SU-DHL-6 (cell line): Measurements from ENCODE around the gene RPL35.
A peak's percentile ranks its signal among the peaks of the same experiment; 100 is the strongest.

Experiments
- H2AFZ ChIP-seq: fragments of 200-600 bp; sonication (generic); 2 replicates; pipeline ENCODE4 v1.6.1; 2014; ENCODE audit warnings: low read depth, mild to moderate bottlenecking, moderate library complexity, mixed read lengths, antibody characterized with exemption, low read length; ENCODE audit not compliant: severe bottlenecking
- H3F3A ChIP-seq: fragments of 200-600 bp; shearing (Covaris generic); 2 replicates; pipeline ENCODE4 v1.6.0; 2016; ENCODE audit warnings: antibody characterized with exemption, mild to moderate bottlenecking; ENCODE audit not compliant: insufficient read depth
- H3K27ac ChIP-seq: fragments of 200-600 bp; sonication (generic); 2 replicates; pipeline ENCODE4 v1.5.1; 2016; ENCODE audit warnings: low read depth, mild to moderate bottlenecking, low read length, moderate library complexity, mixed read lengths
- H3K27me3 ChIP-seq: fragments of 200-600 bp; sonication (generic), shearing (Covaris generic); 2 replicates; pipeline ENCODE4 v1.6.0; 2014; ENCODE audit warnings: mild to moderate bottlenecking, low read length
- H3K36me3 ChIP-seq: fragments of 200-600 bp; sonication (generic); 2 replicates; pipeline ENCODE4 v1.6.1; 2014; ENCODE audit warnings: mild to moderate bottlenecking, low read length, mixed read lengths
- H3K4me2 ChIP-seq: fragments of 300-600, 200-600 bp; shearing (Covaris generic), sonication (generic); 2 replicates; pipeline ENCODE4 v1.6.0; 2014; ENCODE audit warnings: low read length, low read depth, mild to moderate bottlenecking; ENCODE audit not compliant: poor library complexity, severe bottlenecking
- H3K4me3 ChIP-seq: fragments of 200-600 bp; sonication (generic); 2 replicates; pipeline ENCODE4 v1.5.1; 2014; ENCODE audit warnings: antibody characterized with exemption, low read length, mild to moderate bottlenecking, mixed read lengths; ENCODE audit not compliant: insufficient read depth, poor library complexity, severe bottlenecking
- H3K79me2 ChIP-seq: fragments of 200-600 bp; sonication (generic); 2 replicates; pipeline ENCODE4 v1.6.1; 2014; ENCODE audit warnings: mild to moderate bottlenecking, low read length, moderate library complexity; ENCODE audit not compliant: insufficient read depth
- H3K9ac ChIP-seq: fragments of 200-600 bp; sonication (generic); 2 replicates; pipeline ENCODE4 v1.7.0; 2014; ENCODE audit warnings: mild to moderate bottlenecking, low read length
- H3K9me2 ChIP-seq: fragments of 200-600 bp; sonication (generic); replicated peaks from 2 replicates; pipeline ENCODE4 v1.6.1; 2014; ENCODE audit warnings: low read length; ENCODE audit not compliant: insufficient read depth
- H3K9me3 ChIP-seq: fragments of 200-600 bp; sonication (generic); 2 replicates; pipeline ENCODE4 v1.6.1; 2014; ENCODE audit warnings: low read length, mixed read lengths; ENCODE audit not compliant: insufficient read depth
- H4K20me1 ChIP-seq: fragments of 200-600 bp; sonication (generic); 2 replicates; pipeline ENCODE4 v1.6.1; 2014; ENCODE audit warnings: low read depth, mild to moderate bottlenecking, antibody characterized with exemption, low read length, moderate library complexity, mixed read lengths
- CTCF ChIP-seq: fragments of 200-600 bp; sonication (generic); IDR thresholded peaks from one replicate; pipeline ENCODE4 v1.5.1; 2017; ENCODE audit warnings: antibody characterized with exemption, mild to moderate bottlenecking, low read length, moderate library complexity; ENCODE audit not compliant: insufficient read depth, poor library complexity, severe bottlenecking
- EZH2phosphoT487 ChIP-seq: fragments of 200-600 bp; sonication (generic), shearing (Covaris generic); conservative IDR thresholded peaks from 2 replicates; pipeline ENCODE4 v1.6.1; 2018; ENCODE audit warnings: mild to moderate bottlenecking, antibody characterized with exemption, low read length, moderate library complexity, mixed read lengths

The RPL35 gene

GRCh38 chr9:124854161-124854560 is 7.6 kb downstream of the RPL35 start:
- Histone ChIP-seq H3K4me2 (no peak overlapping the region), H4K20me1 (peaks cover 6% of the 10 kb centered on the region; the same call in 1 of the 2 replicates), H3K27ac (no peak overlapping the region), H3K4me3 (no peak overlapping the region), H3K9me2 (no peaks in the 10 kb centered on the region), H3K9me3 (no peaks in the 10 kb centered on the region), H3K9ac (no peak overlapping the region), H3K27me3 (no peaks in the 10 kb centered on the region), H3F3A (peaks cover 28% of the 10 kb centered on the region), H3K36me3 (no peaks in the 10 kb centered on the region), H2AFZ (no peak overlapping the region), H3K79me2 (peaks cover 3% of the 10 kb centered on the region; the same call in 1 of the 2 replicates)
- TF ChIP-seq EZH2phosphoT487 (no peak), CTCF (no peak)

- Histone ChIP-seq H3K4me3 (no peak overlapping the region), H4K20me1 (peaks cover 1% of the 10 kb centered on the region; the same call in 1 of the 2 replicates), H3K9ac (peak overlapping the region; percentile 37; the same call in 1 of the 2 replicates), H3K4me2 (peak overlapping the region; percentile 41), H3K27me3 (no peaks in the 10 kb centered on the region), H3K27ac (no peak overlapping the region), H3K36me3 (no peaks in the 10 kb centered on the region), H3K9me3 (no peaks in the 10 kb centered on the region), H3K9me2 (no peaks in the 10 kb centered on the region), H3K79me2 (no peaks in the 10 kb centered on the region), H3F3A (peaks cover 25% of the 10 kb centered on the region), H2AFZ (no peak overlapping the region)
- TF ChIP-seq EZH2phosphoT487 (no peak), CTCF (no peak)
These were observed 8.1 kb downstream of the RPL35 start for GRCh38 chr9:124853605-124854143.

- no peak within 1 kb of the TSS for H3K27ac ChIP-seq
- no peaks in the 10 kb centered on the region for H3K9me2 ChIP-seq
- H3K36me3 ChIP-seq, result no peaks in the 10 kb centered on the region
- peak within 1 kb of the TSS; percentile 20 for H3K4me3 ChIP-seq
- no peaks in the 10 kb centered on the region for H3K9me3 ChIP-seq
- peaks cover 25% of the 10 kb centered on the region for H3F3A ChIP-seq
- peak within 1 kb of the TSS; percentile 28 for H2AFZ ChIP-seq
- peak within 1 kb of the TSS; percentile 41 for H3K4me2 ChIP-seq
- no peaks in the 10 kb centered on the region for H3K79me2 ChIP-seq
- peak within 1 kb of the TSS; percentile 37 for H3K9ac ChIP-seq
- no peak for TF ChIP-seq EZH2phosphoT487
- TF ChIP-seq CTCF, result peak; percentile 95
- no peaks in the 10 kb centered on the region for H4K20me1 ChIP-seq
- H3K27me3 ChIP-seq, result no peaks in the 10 kb centered on the region
These were observed 8.8 kb downstream of the RPL35 start, which contains the start of gene WDR38 for GRCh38 chr9:124852829-124853531. Gene WDR38, plus strand, starts transcription at chr9:124853460. Its CDS starts 72 bp downstream, at chr9:124853532.
